GM23248 (cell line): ENCODE results near the gene DYNLRB2.

ENCODE experiments used
- EZH2 ChIP-seq: fragments of 200-600 bp; sonication (generic); IDR thresholded peaks from 2 replicates; pipeline ENCODE4 v1.6.1; 2018; ENCODE audit warnings: antibody characterized with exemption, mild to moderate bottlenecking; ENCODE audit not compliant: insufficient read depth, poor library complexity, severe bottlenecking
- EZH2phosphoT487 ChIP-seq: fragments of 200-600 bp; sonication (generic); IDR thresholded peaks from 2 replicates; pipeline ENCODE4 v1.6.1; 2018; ENCODE audit warnings: antibody characterized with exemption, moderate library complexity, mild to moderate bottlenecking, low read depth; ENCODE audit not compliant: insufficient read depth

DNA sequence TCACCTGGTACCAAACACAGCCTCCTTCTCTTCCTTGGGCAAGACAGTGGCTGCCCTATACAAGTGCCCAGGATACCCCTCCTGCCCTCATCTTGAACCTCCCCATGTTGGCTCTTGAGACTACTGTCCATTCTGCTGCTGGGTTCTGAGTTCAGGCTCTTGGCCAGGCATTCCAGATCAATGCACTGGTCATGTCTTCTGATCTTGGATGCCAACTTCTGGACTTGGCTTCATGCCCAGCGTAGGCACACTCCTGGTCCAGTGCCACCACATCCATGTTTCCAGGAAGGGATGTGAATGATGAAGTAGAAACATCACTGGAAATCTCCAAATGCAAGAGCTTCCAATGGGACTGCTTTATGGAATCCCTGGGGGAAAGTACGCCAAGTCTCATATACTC, 51.5 kb downstream of the DYNLRB2 start:
- TF ChIP-seq EZH2: no peak
- TF ChIP-seq EZH2phosphoT487: no peak
